ENCODE measurements around the gene AREL1. TPM values are rescaled to one million over a fixed set of nuclear protein-coding genes. Genes with fewer than 3 reads are reported as not detected.

The AREL1 gene
- polyA plus RNA-seq, 1 experiment = 52.7 TPM

DNA sequence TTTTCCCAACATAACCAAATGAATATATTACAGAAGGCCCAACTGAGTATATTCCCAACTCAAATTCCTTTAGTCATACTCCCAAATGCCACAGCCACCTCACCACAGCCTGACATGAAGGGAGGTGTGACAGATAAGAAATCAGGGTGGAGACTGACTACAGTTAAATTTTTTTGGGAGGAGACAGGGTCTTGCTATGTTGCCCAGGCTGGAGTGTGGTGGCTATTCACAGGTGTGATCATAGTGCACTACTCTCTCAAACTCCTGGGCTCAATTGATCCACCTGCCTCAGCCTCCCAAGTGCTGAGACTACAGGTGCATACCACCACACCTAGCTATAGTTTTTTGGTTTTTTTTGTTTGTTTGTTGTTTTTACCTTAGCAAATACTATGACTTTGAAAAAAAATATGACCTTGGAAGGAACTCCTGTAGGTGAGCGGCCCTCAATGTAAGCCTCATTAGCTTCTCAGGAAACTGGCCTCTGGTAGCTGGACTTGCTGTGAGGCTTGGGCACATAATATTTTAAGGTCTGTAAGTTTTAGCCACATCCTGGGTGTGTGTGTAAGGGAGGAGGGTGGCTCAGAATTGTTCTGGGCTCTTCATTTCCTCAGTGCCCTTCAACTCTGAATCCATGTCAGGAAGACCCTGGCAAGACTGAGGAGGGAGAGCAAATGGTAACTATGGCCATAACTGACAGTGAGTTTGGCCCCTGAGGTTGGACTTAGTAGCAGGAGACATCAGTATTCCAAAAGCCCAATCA is 61.8 kb downstream of the AREL1 start:
- no peak for DNase-seq (ENCODE audit: low read depth)

DNA sequence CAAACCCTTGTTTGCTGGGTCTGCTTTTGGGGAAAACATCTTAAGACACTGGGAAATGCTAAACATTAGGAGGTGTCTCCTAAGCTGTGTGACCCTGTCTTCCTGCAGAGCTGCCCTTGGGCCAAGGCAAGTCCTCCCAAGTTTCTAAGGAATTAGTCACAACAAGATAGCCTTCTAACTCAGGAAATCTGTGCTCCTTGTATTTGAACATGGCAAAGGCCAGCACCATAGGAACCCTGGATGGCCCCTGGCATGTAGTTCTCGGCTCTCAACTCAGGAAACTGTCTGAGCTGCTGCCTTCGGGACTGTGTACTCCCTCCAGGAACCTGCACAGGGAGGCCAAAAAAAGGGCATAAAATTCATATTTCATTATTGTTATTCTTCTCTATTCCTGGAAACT is 63.2 kb downstream of the AREL1 start:
- CTCF ChIA-PET = interaction anchor here (0.6 to 4.4 kb wide), 5 partner anchors 11 to 67 kb away, joined by 3 to 27 read pairs (median 4); partner anchors contain the start of gene LTBP2
- no peak for DNase-seq (ENCODE audit: low read depth)
- Histone ChIP-seq H3K36me3 (ENCODE audit: control insufficient read depth, insufficient read depth, low read length) (no peaks in the 10 kb centered on the region), H3K4me3 (ENCODE audit: low read depth, low read length) (no peak overlapping the region), H3K27me3 (ENCODE audit: control insufficient read depth, insufficient read depth, low read length) (no peaks in the 10 kb centered on the region)
- POLR2A ChIA-PET = no interaction called here
- TF ChIP-seq, protein P1, sequence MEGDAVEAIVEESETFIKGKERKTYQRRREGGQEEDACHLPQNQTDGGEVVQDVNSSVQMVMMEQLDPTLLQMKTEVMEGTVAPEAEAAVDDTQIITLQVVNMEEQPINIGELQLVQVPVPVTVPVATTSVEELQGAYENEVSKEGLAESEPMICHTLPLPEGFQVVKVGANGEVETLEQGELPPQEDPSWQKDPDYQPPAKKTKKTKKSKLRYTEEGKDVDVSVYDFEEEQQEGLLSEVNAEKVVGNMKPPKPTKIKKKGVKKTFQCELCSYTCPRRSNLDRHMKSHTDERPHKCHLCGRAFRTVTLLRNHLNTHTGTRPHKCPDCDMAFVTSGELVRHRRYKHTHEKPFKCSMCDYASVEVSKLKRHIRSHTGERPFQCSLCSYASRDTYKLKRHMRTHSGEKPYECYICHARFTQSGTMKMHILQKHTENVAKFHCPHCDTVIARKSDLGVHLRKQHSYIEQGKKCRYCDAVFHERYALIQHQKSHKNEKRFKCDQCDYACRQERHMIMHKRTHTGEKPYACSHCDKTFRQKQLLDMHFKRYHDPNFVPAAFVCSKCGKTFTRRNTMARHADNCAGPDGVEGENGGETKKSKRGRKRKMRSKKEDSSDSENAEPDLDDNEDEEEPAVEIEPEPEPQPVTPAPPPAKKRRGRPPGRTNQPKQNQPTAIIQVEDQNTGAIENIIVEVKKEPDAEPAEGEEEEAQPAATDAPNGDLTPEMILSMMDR (IDR thresholded peaks at IDR 0.05; ENCODE audit: insufficient read depth, low read depth, low read length) = no peak

More for the DNA sequence above, 61.8 kb downstream of the AREL1 start:
- Histone ChIP-seq H3K27me3 (ENCODE audit: control insufficient read depth, insufficient read depth, low read length) (no peaks in the 10 kb centered on the region), H3K4me3 (ENCODE audit: low read depth, low read length) (no peak overlapping the region), H3K36me3 (ENCODE audit: control insufficient read depth, insufficient read depth, low read length) (no peaks in the 10 kb centered on the region)
- CTCF ChIA-PET = interaction anchor here (2.6 kb wide), 1 partner anchor 39 kb away, joined by 12 read pairs; the partner anchor contains the start of gene LTBP2
- TF ChIP-seq, protein P1 (IDR thresholded peaks at IDR 0.05; ENCODE audit: insufficient read depth, low read depth, low read length) = no peak
- POLR2A ChIA-PET = no interaction called here

DNA sequence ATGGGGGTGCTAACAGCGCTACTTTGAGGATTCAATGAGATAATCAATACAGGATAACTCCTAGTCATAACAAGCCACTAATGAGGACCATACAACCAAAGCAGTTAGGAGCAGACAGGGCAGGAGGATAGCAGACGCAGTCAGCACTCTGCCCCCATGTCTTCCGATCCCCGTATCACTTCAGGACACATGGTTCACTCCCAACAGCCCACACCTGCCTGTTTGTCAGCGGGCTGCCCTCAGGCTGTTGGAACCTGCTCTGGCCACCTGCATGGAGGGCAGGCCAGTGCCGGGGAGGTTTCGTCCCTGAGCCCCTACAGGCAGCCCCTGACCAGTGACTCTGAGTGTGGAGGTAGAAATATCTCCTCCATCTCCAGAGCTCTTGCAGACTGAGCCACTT is 63.7 kb downstream of the AREL1 start:
- no peak for DNase-seq (ENCODE audit: low read depth)
- CTCF ChIA-PET = interaction anchor here (0.6 to 5.0 kb wide), 5 partner anchors 11 to 68 kb away, joined by 3 to 37 read pairs (median 4); partner anchors contain the start of gene LTBP2
- POLR2A ChIA-PET = no interaction called here
- Histone ChIP-seq H3K4me3 (ENCODE audit: low read depth, low read length) (no peak overlapping the region), H3K27me3 (ENCODE audit: control insufficient read depth, insufficient read depth, low read length) (no peaks in the 10 kb centered on the region), H3K36me3 (ENCODE audit: control insufficient read depth, insufficient read depth, low read length) (no peaks in the 10 kb centered on the region)
- TF ChIP-seq, protein P1 (IDR thresholded peaks at IDR 0.05; ENCODE audit: insufficient read depth, low read depth, low read length) = no peak

DNA sequence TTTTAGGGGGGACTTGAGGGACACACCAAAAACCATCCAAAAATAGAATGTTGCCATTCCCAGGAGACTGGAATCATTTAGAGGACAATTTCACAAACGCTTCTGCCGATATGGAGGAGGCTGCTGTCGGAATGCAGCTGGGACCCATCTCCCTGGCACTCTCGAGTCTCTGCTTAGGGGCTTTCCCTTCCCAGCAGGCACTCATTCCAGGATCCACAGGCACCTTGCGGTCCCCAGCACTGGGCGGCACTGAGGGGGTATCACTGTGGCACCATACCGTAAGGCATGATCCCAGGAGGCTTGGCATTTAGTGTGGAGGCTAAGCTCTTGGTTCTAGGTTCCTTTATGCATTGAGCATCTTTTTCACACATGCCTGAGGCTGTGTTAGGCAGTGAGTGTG is 64.3 kb downstream of the AREL1 start:
- TF ChIP-seq, protein P1 (IDR thresholded peaks at IDR 0.05; ENCODE audit: insufficient read depth, low read depth, low read length) = no peak
- Histone ChIP-seq H3K4me3 (ENCODE audit: low read depth, low read length) (no peak overlapping the region), H3K36me3 (ENCODE audit: control insufficient read depth, insufficient read depth, low read length) (no peaks in the 10 kb centered on the region), H3K27me3 (ENCODE audit: control insufficient read depth, insufficient read depth, low read length) (no peaks in the 10 kb centered on the region)
- ChIA-PET POLR2A (no interaction called here), CTCF (interaction anchor here (0.9 to 5.0 kb wide), 3 partner anchors 10 to 40 kb away, joined by 4 to 37 read pairs (median 27); partner anchors contain the start of gene LTBP2)
- no peak for DNase-seq (ENCODE audit: low read depth)

DNA sequence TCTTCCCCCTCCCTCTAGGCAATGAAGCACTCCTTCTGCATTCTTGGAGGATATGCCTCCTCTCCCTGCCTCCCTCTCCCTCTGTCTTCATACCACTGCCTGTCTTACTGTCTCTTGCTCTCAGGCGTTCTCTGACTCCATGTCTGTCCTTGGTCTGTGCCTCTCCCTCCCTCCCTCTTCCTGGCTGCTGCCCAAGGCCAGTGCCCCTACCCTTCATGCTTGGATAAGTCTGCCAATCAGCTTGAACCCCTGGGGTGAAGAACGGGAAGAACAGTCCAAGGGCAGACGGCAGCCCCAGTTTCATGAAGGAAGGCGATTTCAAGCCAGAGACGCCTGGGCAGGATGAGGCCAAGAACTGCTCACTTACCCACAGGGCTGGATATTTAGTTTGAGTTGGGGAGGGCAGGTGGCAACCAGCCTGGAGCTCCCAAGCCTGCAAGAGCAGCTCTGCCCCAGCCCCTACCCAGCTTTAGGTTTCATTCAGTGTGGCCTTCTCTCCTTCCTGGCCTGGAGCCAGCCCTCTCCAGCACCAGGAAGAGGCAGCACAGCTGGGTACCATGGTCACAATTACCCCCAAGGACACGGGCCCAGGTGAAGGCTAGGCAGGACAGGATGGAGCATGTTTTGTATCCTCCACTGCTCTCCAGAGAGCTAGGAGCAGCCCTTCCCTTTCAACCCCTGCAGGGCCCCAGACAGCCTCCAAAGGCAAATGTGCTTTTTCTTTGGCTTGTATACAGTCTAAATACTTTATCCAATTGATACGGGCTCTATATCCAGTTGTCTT is 65.0 kb downstream of the AREL1 start:
- CTCF ChIA-PET = interaction anchor here (1.5 to 5.0 kb wide), 3 partner anchors 10 to 156 kb away, joined by 3 to 37 read pairs (median 27); partner anchors contain the start of gene LTBP2
- TF ChIP-seq, protein P1 (IDR thresholded peaks at IDR 0.05; ENCODE audit: insufficient read depth, low read depth, low read length) = no peak
- POLR2A ChIA-PET = interaction anchor here (0.6 kb wide), 1 partner anchor 9 kb away, joined by 3 read pairs; no protein-coding TSS in a partner anchor
- no peak for DNase-seq (ENCODE audit: low read depth)
- no peaks in the 10 kb centered on the region for H3K36me3 ChIP-seq (ENCODE audit: control insufficient read depth, insufficient read depth, low read length)
- H3K4me3 ChIP-seq (ENCODE audit: low read depth, low read length) = no peak overlapping the region
- H3K27me3 ChIP-seq (ENCODE audit: control insufficient read depth, insufficient read depth, low read length) = no peaks in the 10 kb centered on the region

Measured in BJ (cell line).